ENCODE data around the gene OR5K2. TPM values are rescaled to one million over a fixed set of nuclear protein-coding genes. Genes with fewer than 3 reads are reported as not detected.

The OR5K2 gene
- total RNA-seq, 4 donors from 2014 or later: not detected

- DNase-seq (ENCODE audit: extremely low spot score): no peak
- Histone ChIP-seq H3K27me3 (no peaks in the 10 kb centered on the region), H3K9me3 (no peaks in the 10 kb centered on the region), H3K27ac (replicated peaks in 1 of 4) (no peak overlapping the region), H3K36me3 (peaks cover 0 to 39% (median 6%) of the 10 kb centered on the region in 4 donors), H3K4me3 (no peak overlapping the region), H3K4me1 (no peaks in the 10 kb centered on the region)
- intact Hi-C loops (cut with DNase I): no loop called here
- no peak for TF ChIP-seq POLR2AphosphoS5 (IDR thresholded peaks at IDR 0.05)
- TF ChIP-seq POLR2A (IDR thresholded peaks at IDR 0.05; ENCODE audit: low read depth): no peak
- TF ChIP-seq EP300 (IDR thresholded peaks at IDR 0.05): no peak
- no peak for TF ChIP-seq CTCF (IDR thresholded peaks at IDR 0.05)
- 100% methylated on average over 2 of the region's 2 CpGs for WGBS
These were observed 11.1 kb downstream of the OR5K2 start for GRCh38 chr3:98508582-98508981.

- Histone ChIP-seq H3K27ac (replicated peaks in 1 of 4) (no peak overlapping the region), H3K27me3 (no peaks in the 10 kb centered on the region), H3K36me3 (peaks cover 9 to 72% (median 29%) of the 10 kb centered on the region in 4 donors), H3K9me3 (no peaks in the 10 kb centered on the region), H3K4me3 (no peak overlapping the region), H3K4me1 (peaks cover 0 to under 1% (median 0%) of the 10 kb centered on the region in 4 donors)
- WGBS: 87% methylated on average over 4 of the region's 4 CpGs
- no peak for DNase-seq (ENCODE audit: extremely low spot score)
- intact Hi-C loops (cut with DNase I): no loop called here
- TF ChIP-seq POLR2AphosphoS5 (IDR thresholded peaks at IDR 0.05) (no peak), CTCF (IDR thresholded peaks at IDR 0.05) (no peak), POLR2A (IDR thresholded peaks at IDR 0.05; ENCODE audit: low read depth) (no peak), EP300 (IDR thresholded peaks at IDR 0.05) (no peak)
These were observed 15.1 kb downstream of the OR5K2 start for GRCh38 chr3:98512576-98512975.

- WGBS: 65% methylated on average over 4 of the region's 4 CpGs
- Histone ChIP-seq H3K4me1 (peaks cover 0 to 5% (median 0%) of the 10 kb centered on the region in 4 donors), H3K9me3 (no peaks in the 10 kb centered on the region), H3K27ac (replicated peaks in 1 of 4) (no peak overlapping the region), H3K27me3 (no peaks in the 10 kb centered on the region), H3K4me3 (no peak overlapping the region), H3K36me3 (peaks cover 9 to 77% (median 32%) of the 10 kb centered on the region in 4 donors)
- DNase-seq (ENCODE audit: extremely low spot score): no peak
- intact Hi-C loops (cut with DNase I): no loop called here
- no peak for TF ChIP-seq CTCF (IDR thresholded peaks at IDR 0.05)
- no peak for TF ChIP-seq EP300 (IDR thresholded peaks at IDR 0.05)
- peak in 1 of 2 donors; percentile 49 for TF ChIP-seq POLR2AphosphoS5 (IDR thresholded peaks at IDR 0.05)
These were observed 15.6 kb downstream of the OR5K2 start for GRCh38 chr3:98513091-98513511.

- peaks cover 0 to 10% (median 3%) of the 10 kb centered on the region in 4 donors for H3K4me1 ChIP-seq
- no peak overlapping the region for H3K4me3 ChIP-seq
- no peaks in the 10 kb centered on the region for H3K27me3 ChIP-seq
- intact Hi-C loops (cut with DNase I): no loop called here
- no peaks in the 10 kb centered on the region for H3K9me3 ChIP-seq
- WGBS: 97% methylated on average over 3 of the region's 3 CpGs
- peaks cover 9 to 83% (median 36%) of the 10 kb centered on the region in 4 donors for H3K36me3 ChIP-seq
- H3K27ac ChIP-seq (replicated peaks in 1 of 4): no peak overlapping the region
- TF ChIP-seq EP300 (IDR thresholded peaks at IDR 0.05): no peak
- no peak for TF ChIP-seq POLR2AphosphoS5 (IDR thresholded peaks at IDR 0.05)
- TF ChIP-seq POLR2A (IDR thresholded peaks at IDR 0.05; ENCODE audit: low read depth): no peak
- no peak for TF ChIP-seq CTCF (IDR thresholded peaks at IDR 0.05)
- no peak for DNase-seq (ENCODE audit: extremely low spot score)
These were observed 16.3 kb downstream of the OR5K2 start for GRCh38 chr3:98513736-98514135.

DNA sequence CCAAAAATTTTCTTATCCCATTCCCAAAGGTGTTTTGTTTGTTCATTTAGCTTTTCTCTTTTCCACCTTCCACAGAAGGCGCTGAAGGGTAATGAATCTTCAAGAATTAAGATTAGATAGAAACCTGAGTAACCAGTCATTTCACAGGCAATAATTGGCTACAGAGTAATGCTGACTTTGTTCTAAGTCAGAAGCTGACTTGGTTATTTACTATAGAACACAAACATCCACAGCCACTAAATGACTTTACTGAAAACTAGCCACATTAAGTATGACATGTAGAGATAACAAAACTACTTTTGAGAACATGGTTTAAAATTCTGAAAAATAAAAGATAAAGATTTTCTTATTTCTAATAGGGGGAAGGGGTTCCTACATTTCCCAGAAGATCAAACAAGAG, 17.5 kb downstream of the OR5K2 start:
- no peaks in the 10 kb centered on the region for H3K27me3 ChIP-seq
- 96% methylated on average over 1 of the region's 1 CpG for WGBS
- no peak for DNase-seq (ENCODE audit: extremely low spot score)
- TF ChIP-seq POLR2A (IDR thresholded peaks at IDR 0.05; ENCODE audit: low read depth): no peak
- no peak for TF ChIP-seq CTCF (IDR thresholded peaks at IDR 0.05)
- no peak for TF ChIP-seq POLR2AphosphoS5 (IDR thresholded peaks at IDR 0.05)
- TF ChIP-seq EP300 (IDR thresholded peaks at IDR 0.05): no peak
- peaks cover 9 to 89% (median 44%) of the 10 kb centered on the region in 4 donors for H3K36me3 ChIP-seq
- peaks cover 0 to 22% (median 14%) of the 10 kb centered on the region in 4 donors for H3K4me1 ChIP-seq
- H3K4me3 ChIP-seq: no peak overlapping the region
- H3K27ac ChIP-seq (replicated peaks in 1 of 4): no peak overlapping the region
- no peaks in the 10 kb centered on the region for H3K9me3 ChIP-seq
- intact Hi-C loops (cut with DNase I): loop anchor here (5.0 kb wide), 1 partner anchor 77 kb away; the partner anchor contains the start of gene CPOX
